ENCODE data around the gene TRAPPC5. TPM values are rescaled to one million over a fixed set of nuclear protein-coding genes. Genes with fewer than 3 reads are reported as not detected.
A peak's percentile ranks its signal among the peaks of the same experiment; 100 is the strongest.

The TRAPPC5 gene
- total and polyA plus RNA-seq, 2 experiments from 2014 or later: 78.3 to 252 TPM

GRCh38 chr19:7640803-7641202, 39.8 kb upstream of the TRAPPC5 start (continued):
- TF ChIP-seq, protein P1, sequence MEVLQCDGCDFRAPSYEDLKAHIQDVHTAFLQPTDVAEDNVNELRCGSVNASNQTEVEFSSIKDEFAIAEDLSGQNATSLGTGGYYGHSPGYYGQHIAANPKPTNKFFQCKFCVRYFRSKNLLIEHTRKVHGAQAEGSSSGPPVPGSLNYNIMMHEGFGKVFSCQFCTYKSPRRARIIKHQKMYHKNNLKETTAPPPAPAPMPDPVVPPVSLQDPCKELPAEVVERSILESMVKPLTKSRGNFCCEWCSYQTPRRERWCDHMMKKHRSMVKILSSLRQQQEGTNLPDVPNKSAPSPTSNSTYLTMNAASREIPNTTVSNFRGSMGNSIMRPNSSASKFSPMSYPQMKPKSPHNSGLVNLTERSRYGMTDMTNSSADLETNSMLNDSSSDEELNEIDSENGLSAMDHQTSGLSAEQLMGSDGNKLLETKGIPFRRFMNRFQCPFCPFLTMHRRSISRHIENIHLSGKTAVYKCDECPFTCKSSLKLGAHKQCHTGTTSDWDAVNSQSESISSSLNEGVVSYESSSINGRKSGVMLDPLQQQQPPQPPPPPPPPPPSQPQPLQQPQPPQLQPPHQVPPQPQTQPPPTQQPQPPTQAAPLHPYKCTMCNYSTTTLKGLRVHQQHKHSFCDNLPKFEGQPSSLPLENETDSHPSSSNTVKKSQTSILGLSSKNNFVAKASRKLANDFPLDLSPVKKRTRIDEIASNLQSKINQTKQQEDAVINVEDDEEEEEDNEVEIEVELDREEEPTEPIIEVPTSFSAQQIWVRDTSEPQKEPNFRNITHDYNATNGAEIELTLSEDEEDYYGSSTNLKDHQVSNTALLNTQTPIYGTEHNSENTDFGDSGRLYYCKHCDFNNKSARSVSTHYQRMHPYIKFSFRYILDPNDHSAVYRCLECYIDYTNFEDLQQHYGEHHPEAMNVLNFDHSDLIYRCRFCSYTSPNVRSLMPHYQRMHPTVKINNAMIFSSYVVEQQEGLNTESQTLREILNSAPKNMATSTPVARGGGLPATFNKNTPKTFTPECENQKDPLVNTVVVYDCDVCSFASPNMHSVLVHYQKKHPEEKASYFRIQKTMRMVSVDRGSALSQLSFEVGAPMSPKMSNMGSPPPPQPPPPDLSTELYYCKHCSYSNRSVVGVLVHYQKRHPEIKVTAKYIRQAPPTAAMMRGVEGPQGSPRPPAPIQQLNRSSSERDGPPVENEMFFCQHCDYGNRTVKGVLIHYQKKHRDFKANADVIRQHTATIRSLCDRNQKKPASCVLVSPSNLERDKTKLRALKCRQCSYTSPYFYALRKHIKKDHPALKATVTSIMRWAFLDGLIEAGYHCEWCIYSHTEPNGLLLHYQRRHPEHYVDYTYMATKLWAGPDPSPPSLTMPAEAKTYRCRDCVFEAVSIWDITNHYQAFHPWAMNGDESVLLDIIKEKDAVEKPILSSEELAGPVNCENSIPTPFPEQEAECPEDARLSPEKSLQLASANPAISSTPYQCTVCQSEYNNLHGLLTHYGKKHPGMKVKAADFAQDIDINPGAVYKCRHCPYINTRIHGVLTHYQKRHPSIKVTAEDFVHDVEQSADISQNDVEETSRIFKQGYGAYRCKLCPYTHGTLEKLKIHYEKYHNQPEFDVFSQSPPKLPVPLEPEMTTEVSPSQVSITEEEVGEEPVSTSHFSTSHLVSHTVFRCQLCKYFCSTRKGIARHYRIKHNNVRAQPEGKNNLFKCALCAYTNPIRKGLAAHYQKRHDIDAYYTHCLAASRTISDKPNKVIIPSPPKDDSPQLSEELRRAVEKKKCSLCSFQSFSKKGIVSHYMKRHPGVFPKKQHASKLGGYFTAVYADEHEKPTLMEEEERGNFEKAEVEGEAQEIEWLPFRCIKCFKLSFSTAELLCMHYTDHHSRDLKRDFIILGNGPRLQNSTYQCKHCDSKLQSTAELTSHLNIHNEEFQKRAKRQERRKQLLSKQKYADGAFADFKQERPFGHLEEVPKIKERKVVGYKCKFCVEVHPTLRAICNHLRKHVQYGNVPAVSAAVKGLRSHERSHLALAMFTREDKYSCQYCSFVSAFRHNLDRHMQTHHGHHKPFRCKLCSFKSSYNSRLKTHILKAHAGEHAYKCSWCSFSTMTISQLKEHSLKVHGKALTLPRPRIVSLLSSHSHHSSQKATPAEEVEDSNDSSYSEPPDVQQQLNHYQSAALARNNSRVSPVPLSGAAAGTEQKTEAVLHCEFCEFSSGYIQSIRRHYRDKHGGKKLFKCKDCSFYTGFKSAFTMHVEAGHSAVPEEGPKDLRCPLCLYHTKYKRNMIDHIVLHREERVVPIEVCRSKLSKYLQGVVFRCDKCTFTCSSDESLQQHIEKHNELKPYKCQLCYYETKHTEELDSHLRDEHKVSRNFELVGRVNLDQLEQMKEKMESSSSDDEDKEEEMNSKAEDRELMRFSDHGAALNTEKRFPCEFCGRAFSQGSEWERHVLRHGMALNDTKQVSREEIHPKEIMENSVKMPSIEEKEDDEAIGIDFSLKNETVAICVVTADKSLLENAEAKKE (CRISPR knock-in tag; IDR thresholded peaks at IDR 0.05): no peak

GRCh38 chr19:7641290-7642276, 39.0 kb upstream of the TRAPPC5 start:
- no peaks in the 10 kb centered on the region for H4K20me1 ChIP-seq (replicated peaks; ENCODE audit: insufficient read depth)

More at GRCh38 chr19:7641290-7642276, 39.0 kb upstream of the TRAPPC5 start:
- Mint-ChIP-seq H3K4me3 (no peak overlapping the region), H3K9me3 (no peaks in the 10 kb centered on the region; the same call in 2 of the 3 replicates), H3K36me3 (ENCODE audit: low read depth) (peaks cover 3% of the 10 kb centered on the region; the same call in 1 of the 3 replicates), H3K4me1 (no peaks in the 10 kb centered on the region; the same call in 2 of the 3 replicates), H3K27me3 (ENCODE audit: insufficient read depth, low read depth, poor library complexity) (peaks cover 13% of the 10 kb centered on the region), H3K27ac (no peak overlapping the region)
- DNase-seq (ENCODE audit: low spot score) (peak; percentile 70), ATAC-seq (peak; percentile 24)
- H3K27me3 ChIP-seq (ENCODE audit: insufficient read depth): peaks cover under 1% of the 10 kb centered on the region; the same call in 1 of the 2 replicates
- H3K36me3 ChIP-seq (ENCODE audit: insufficient read depth): no peaks in the 10 kb centered on the region
- TF ChIP-seq JUNB (IDR thresholded peaks at IDR 0.05; ENCODE audit: unreplicated experiment) (no peak), CTCF (conservative IDR thresholded peaks at IDR 0.05; ENCODE audit: low read depth in 2 of 2) (peak; percentile 51 to 56)
- no peak overlapping the region for H3K4me2 ChIP-seq
- H3K4me1 ChIP-seq (ENCODE audit: insufficient read depth): no peaks in the 10 kb centered on the region
- no peak overlapping the region for H3K4me3 ChIP-seq
- H3K79me2 ChIP-seq (replicated peaks; ENCODE audit: insufficient read depth): no peaks in the 10 kb centered on the region
- H3K9me2 ChIP-seq (ENCODE audit: insufficient read depth): no peaks in the 10 kb centered on the region
- peaks cover 9% of the 10 kb centered on the region for H3F3A ChIP-seq (replicated peaks; ENCODE audit: low read depth)
- H3K27ac ChIP-seq (ENCODE audit: low read depth): no peak overlapping the region
- no peak overlapping the region for H2AFZ ChIP-seq
